Stimulated activated CD8-positive, alpha-beta memory T cell treated with anti-CD3 and anti-CD28 coated beads, Interleukin-2, amount 100 ng/mL, for 1 hour (primary cell): ENCODE results near the gene ELL2.

Experiments used
- DNase-seq, 2 donors: peaks; one replicate each; pipeline ENCODE4 v3.0.0-alpha.2; 2020; ENCODE audit warnings: low read depth in 2 of 2

The ELL2 gene

DNA sequence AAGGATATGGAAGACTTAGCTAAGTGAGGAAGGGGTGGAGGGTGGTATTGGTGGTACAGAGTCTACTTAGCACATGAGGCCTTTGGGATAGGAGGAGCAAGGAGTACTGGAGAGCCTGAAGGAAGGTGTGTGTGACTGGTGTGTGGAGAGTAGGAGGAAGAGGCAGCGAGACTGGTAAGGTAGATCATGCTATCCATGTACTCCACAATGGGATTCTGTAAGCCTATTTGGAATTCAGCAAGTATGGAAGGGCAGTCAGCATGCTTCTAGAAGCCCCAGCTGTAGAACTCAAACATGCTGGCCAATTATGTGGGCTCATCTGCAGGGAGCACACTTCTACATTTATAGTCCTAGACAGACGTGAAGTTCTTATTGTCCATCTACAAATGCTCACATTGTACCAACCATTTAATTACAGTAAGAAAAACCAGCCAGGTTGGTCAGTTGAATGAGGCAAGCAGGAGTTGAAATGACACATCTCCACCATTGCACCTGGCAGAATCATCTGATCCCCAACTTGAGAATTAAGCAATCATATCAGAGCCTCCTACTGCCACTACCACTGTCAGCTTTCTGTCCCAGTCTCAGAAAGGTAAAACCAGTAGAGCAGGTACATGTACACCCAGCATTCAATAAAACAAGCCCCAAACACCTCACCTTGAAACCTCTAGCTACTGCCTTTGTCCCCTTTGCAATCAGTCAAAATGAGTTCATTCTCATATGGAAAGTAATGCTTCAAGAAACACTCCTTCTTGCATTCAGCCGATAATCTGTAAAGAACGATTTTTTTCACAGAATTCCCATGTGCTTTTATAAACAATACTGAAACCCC, 78.2 kb downstream of the ELL2 start:
- DNase-seq = no peak

DNA sequence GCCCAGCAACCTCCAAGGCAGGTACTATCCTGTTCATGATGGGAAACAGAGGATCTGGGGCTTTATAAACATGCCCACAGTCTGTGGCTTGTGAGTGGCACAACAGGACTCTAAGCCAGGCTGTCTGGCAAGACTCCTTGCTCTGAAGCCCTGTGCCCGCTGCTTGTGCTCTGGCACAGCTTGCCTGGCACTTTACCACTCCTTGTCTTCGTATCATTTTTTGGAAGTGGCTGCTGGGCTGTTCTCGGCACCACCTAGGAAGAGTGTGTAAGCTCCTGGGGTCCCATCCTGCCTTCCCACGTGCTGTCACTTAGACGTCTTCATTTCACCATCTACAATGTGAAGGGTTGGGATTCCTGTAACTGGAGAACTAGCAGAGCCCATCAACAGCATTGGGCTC, 79.8 kb downstream of the ELL2 start:
- no peak for DNase-seq

GRCh38 chr5:95880081-95880926, 81.3 kb downstream of the ELL2 start:
- DNase-seq = no peak

DNA sequence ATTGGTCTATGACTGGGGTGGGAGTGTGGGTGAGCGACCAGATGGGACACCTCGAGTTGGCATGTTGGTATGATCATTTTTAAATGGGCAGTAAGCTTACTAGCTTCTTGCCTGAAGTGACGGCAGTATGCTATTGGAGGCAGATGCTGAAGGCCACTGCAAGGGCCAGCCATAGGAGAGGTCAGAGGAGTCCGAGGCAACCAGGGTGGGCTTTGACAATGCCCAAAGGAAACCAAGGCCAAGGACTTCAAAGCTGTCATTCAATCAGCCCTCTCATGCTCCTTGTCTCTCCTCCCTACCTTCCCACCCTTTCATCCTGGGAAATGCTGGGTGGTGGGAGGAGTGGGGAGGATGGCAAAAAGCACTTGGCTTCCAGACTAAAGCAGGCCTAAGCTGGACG, 82.0 kb downstream of the ELL2 start:
- DNase-seq = no peak

DNA sequence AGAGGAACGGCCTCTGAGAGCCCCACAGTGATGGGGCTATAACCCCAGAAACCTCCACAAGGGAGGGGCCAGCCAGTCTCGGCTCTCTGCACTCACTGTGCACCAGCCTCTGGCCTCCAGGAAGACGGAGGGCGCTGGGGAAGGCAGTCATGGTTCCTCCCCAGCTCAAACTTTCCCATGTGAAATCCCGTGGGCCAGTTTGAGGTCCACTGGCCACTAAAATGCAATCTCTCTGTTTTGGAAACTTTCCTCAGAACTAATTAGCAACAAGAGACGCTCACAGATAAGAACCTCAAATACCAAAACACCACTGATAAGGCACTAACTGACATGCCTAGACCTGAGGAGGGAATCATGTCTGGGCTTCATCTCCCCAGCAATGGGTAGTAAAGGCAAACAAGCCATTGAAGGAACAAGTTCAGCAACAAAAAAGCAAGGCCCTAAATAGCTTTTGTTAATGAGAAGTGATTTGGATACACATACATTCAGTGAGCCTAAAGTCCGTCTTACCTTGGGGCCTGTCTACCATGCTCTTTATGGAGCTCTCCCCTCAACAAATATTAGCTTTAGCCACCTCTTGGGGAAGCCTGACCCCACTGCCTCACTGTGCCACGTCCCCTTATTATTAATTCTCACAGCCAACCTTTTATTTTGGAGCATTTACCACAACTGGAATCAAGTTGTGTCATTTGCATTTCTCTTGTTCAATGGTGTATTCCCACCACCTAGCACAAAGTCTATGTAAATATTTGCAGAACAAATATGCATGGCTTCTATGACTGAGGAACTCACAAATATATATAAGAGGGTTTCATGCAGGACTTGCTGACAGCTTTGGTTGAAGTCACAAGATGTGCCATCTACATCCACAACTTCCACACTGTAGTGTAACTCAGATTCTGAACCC, 83.0 kb downstream of the ELL2 start:
- no peak for DNase-seq

DNA sequence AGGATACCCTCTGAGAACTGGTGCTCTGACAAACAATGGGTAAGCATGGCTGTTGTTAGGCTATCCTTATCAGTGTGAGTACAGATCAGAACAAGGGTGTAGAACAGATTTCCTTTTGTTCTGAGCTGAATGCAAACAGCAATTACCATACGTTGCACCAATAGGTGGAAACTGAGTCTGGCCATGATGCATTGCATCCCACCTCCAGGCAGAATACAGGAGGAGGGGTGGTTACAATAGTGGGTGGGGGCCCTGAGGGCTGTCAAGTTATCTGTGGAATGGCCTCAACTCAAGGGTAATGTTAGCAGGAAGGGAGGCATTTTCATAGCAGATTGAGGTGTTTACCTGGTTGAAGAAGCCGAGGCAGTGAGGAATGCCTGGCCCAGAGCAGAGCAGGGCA, 84.9 kb downstream of the ELL2 start:
- DNase-seq = no peak

DNA sequence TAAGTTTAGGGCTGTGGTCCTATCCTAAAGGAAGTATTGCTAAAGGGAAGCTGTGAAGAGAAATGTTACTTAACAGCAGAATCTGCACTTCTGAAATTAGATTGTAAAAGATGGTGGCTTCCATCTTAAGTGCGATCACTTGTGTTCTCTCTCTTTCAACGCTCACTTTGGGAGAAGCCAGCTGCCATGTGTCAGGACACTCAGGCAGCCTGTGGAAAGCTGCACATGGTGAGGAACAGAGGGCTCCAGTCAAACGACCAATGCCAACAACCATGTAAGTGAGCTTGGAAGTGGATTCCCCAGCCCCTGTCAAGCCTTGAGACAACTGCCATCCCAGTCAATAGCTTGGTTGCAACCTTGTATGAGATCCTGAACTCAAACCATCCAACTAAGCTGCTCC, 87.4 kb downstream of the ELL2 start:
- DNase-seq = no peak

DNA sequence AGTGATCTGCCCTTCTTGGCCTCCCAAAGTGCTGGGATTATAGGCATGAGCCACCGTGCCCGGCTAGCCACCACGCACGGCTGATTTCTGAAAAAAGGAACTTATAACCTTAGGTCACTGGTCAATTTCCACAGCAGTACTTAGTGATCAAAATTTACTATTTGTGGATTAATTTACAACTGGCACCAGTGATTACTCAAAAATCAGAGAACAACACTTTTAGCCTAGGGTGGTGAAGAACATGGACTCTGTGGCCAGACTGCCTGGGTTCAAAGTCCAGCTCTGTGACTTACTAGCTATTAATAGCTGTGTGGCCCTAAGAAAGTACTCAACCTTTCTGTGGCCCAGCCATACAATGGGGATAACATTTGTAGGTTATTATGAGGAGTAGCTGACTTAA, 88.3 kb downstream of the ELL2 start:
- no peak for DNase-seq

GRCh38 chr5:95872346-95873268, 89.0 kb downstream of the ELL2 start:
- DNase-seq = no peak

- DNase-seq = no peak
These were observed 90.4 kb downstream of the ELL2 start for GRCh38 chr5:95871146-95871806.

GRCh38 chr5:95870105-95870672, 91.5 kb downstream of the ELL2 start:
- DNase-seq = no peak

DNA sequence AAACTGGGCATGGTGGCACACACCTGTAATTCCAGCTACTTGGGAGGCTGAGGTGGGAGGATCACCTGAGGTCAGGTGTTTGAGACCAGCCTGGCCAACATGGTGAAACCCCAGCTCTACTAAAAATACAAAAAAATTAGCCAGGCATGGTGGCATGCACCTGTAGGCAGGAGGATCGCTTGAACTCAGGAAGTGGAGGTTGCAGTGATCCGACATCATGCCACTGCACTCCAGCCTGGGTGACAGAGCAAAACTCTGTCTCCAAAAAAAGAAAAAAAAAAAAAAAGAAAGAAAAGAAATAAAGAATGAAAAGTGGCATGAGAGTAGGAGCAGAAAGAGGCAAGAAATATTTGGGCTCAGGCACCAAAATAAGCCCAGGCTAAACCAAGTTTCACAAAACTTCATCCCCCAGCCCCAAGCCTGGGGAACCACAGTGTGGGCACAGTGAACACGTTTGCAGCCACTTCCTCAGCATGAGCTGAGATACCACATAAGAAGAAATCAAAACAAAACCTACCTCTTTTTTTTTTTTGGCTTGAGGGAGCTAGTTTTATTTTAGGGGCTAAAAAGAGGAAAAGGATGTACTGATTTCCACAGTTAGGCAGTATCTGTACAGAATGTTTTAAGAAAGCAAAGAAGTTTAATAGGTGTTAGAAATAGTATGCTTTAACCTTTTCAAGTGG, 92.3 kb downstream of the ELL2 start:
- DNase-seq = peak; percentile 7 to 21

DNA sequence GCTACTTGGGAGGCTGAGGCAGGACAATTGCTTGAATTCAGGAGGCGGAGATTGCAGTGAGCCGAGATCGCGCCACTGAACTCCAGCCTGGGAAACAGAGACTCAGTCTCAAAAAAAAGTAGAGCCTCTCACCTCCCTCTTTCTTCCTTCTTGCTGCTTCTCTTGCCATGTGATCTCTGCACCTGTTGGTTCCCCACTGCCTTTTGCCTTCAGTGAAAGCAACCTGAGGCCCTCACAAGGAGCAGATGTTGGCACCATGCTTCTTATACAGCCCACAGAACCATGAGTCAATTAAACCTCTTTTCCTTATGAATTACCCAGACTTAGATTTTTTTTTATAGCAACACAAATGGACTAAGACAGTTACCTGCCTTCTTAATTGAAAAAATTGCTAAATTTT, 93.5 kb downstream of the ELL2 start:
- DNase-seq = no peak

DNA sequence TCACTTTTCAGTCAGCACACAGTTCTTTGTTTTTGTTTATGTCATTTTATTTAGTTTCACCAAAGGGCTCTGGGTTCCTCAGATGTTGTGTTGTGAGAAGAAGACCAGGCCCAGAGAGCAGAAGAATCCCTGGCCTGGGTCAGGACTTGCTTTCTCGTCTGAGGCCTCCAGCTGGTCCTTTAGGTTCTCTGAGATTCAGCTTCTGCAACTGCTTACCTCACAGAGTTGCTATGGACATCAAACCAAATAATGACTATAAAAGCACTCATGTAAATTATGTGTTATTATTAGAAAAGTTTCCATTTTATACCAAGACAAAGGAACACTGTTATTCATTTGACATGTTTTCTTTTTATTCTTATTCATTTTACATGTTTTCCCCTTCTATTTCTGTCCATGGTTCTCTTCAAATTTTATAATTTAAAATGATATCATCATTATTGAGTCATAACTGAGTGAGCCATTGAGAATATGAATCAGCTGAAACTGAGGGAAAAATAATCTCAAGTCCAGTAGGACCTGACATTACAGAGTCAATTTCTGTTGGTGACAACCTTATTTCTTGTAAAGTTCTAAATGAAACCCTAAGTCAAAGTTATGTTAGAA, 95.1 kb downstream of the ELL2 start:
- DNase-seq = no peak

GRCh38 chr5:95864944-95865504, 96.6 kb downstream of the ELL2 start:
- DNase-seq = no peak

GRCh38 chr5:95864456-95864855, 97.2 kb downstream of the ELL2 start:
- DNase-seq = no peak

DNA sequence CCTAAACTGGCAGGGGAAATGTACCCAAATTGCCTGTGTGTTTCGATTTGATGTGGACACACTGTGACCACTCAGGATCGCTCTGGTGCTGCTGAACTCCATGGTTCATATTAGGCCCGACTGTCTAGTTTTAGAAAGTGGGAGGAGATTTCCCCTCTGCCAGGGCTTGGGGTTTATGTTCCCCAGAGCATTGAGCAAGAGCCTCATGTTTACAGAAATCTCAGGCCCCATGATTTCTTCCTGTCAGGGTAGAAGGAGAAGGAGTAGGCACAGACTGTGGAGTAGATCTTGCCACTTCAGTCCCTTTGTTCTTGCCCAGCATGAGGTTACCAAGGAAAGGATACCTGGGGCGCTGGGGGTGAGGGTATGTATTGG, 98.3 kb downstream of the ELL2 start:
- DNase-seq = no peak

DNA sequence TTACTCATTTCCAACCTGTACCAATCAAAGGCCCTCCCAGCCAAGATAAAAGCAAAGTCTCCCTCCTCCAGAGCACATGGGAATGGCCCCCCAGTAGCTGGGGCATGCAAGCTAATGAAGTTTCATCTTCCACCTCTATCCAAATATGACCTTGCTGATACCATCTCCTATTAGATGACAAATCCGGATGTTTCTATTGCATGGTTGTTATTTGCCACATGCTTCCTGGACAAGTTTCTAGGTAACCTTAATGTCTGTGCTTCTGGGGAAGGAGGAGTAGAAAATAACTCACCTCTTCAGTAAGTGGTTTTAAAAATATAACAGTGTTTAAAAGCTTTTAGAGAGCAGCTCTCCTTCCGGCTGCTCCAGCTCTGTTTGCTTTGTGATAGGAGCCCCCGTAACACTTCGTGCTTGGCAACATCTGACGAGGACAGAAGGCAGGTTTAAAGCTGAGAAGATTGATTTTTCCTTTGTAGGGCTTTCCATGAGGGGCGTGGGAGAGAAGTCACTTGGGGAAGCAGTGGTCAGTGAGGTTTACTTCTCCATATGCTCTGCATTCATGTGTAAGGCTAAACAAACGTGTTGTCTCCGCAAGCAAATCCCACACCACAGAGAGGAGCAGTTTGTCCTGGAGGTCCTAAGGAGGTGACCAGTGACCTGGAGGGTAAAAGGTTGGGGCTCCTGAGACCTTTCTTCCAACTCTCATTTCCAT, 98.8 kb downstream of the ELL2 start:
- no peak for DNase-seq
